Peyer's patch (tissue), 4 donors: ENCODE results near the gene RFX4. TPM values are rescaled to one million over a fixed set of nuclear protein-coding genes. Genes with fewer than 3 reads are reported as not detected.
A peak's percentile ranks its signal among the peaks of the same experiment; 100 is the strongest.

Experiments used
- DNase-seq, 3 donors: peaks; one replicate each; pipeline ENCODE4 v3.0.0-alpha.2; 2017 to 2019
- H3K27ac ChIP-seq, 4 donors: fragments of 200-600 bp; sonication (generic); one replicate each; pipeline ENCODE4 v1.5.1; 2016 to 2019
- H3K27me3 ChIP-seq, 2 donors: fragments of 200-600 bp; sonication (generic); one replicate each; pipeline ENCODE4 v1.5.1; 2019
- H3K36me3 ChIP-seq, 3 donors: fragments of 200-600 bp; sonication (generic); one replicate each; pipeline ENCODE4 v1.5.1; 2016 to 2019
- H3K4me1 ChIP-seq, 4 donors: fragments of 200-600 bp; sonication (generic); one replicate each; pipeline ENCODE4 v1.5.1; 2016 to 2019
- H3K4me3 ChIP-seq, 4 donors: fragments of 200-600 bp; sonication (generic); 1 replicate in 3 of 4; 2 replicates in 1 of 4; pipeline ENCODE4 v1.5.1; 2016 to 2019; ENCODE audit warnings: mild to moderate bottlenecking in 1 of 4
- H3K9me3 ChIP-seq, 4 donors: fragments of 200-600 bp; sonication (generic); one replicate each; pipeline ENCODE4 v1.5.1; 2016 to 2019; ENCODE audit warnings: mild to moderate bottlenecking in 1 of 4
- CTCF ChIP-seq, 6 experiments: fragments of 450-650 bp in 4 of 6; fragments of 200-600 bp in 2 of 6; sonication (generic) in 1 of 6; IDR thresholded peaks; one replicate each; pipeline ENCODE4 v1.5.1; 2017 to 2019; ENCODE audit warnings: antibody characterized with exemption in 6 of 6, mild to moderate bottlenecking in 3 of 6, moderate library complexity in 1 of 6
- POLR2A ChIP-seq, 2 donors: fragments of 450-650 bp; IDR thresholded peaks; one replicate each; pipeline ENCODE4 v1.5.1; 2017; ENCODE audit warnings: antibody characterized with exemption in 2 of 2, mild to moderate bottlenecking in 2 of 2, moderate library complexity in 2 of 2
- total RNA-seq, 4 donors: library from RNA; depleted of rRNA; stranded (reverse); fragments of >200 nt; gene quantifications; one replicate each; pipeline ENCODE4 v1.1.0, GENCODE V29; 2016

Gene RFX4
- total RNA-seq, 4 donors from 2014 or later: not detected

GRCh38 chr12:106582249-106582591 is 584 bp upstream of the RFX4 start:
- H3K4me1 ChIP-seq: peaks cover 0 to 55% (median 1%) of the 10 kb centered on the region in 4 donors
- no peak for DNase-seq
- no peak overlapping the region for H3K27ac ChIP-seq
- H3K36me3 ChIP-seq: no peaks in the 10 kb centered on the region
- TF ChIP-seq CTCF (IDR thresholded peaks at IDR 0.05) (no peak), POLR2A (IDR thresholded peaks at IDR 0.05) (no peak)
- H3K27me3 ChIP-seq: peaks cover 0 to 69% of the 10 kb centered on the region in 2 donors
- no peaks in the 10 kb centered on the region for H3K9me3 ChIP-seq
- H3K4me3 ChIP-seq: peak overlapping the region in 1 of 4 donors; percentile 5

GRCh38 chr12:106583242-106584103 is 669 bp downstream of the RFX4 start:
- TF ChIP-seq POLR2A (IDR thresholded peaks at IDR 0.05) (no peak), CTCF (IDR thresholded peaks at IDR 0.05) (no peak)
- H3K4me3 ChIP-seq: peak overlapping the region in 2 of 4 donors; percentile 36 to 45
- H3K9me3 ChIP-seq: no peaks in the 10 kb centered on the region
- H3K27me3 ChIP-seq: peaks cover 0 to 69% of the 10 kb centered on the region in 2 donors
- H3K36me3 ChIP-seq: no peaks in the 10 kb centered on the region
- H3K27ac ChIP-seq: no peak overlapping the region
- peaks cover 0 to 55% (median 1%) of the 10 kb centered on the region in 4 donors for H3K4me1 ChIP-seq
- no peak for DNase-seq

- peaks cover 0 to 55% (median 1%) of the 10 kb centered on the region in 4 donors for H3K4me1 ChIP-seq
- H3K4me3 ChIP-seq: no peak overlapping the region
- H3K36me3 ChIP-seq: no peaks in the 10 kb centered on the region
- H3K27ac ChIP-seq: no peak overlapping the region
- no peak for DNase-seq
- TF ChIP-seq POLR2A (IDR thresholded peaks at IDR 0.05): no peak
- no peak for TF ChIP-seq CTCF (IDR thresholded peaks at IDR 0.05)
- peaks cover 0 to 63% of the 10 kb centered on the region in 2 donors for H3K27me3 ChIP-seq
- no peaks in the 10 kb centered on the region for H3K9me3 ChIP-seq
Measured at GRCh38 chr12:106584104-106585064, 1.6 kb downstream of the RFX4 start.

GRCh38 chr12:106585105-106585520 is 2.3 kb downstream of the RFX4 start:
- Histone ChIP-seq H3K36me3 (no peaks in the 10 kb centered on the region), H3K4me1 (peaks cover 0 to 55% (median 1%) of the 10 kb centered on the region in 4 donors), H3K27me3 (peaks cover 0 to 58% of the 10 kb centered on the region in 2 donors), H3K9me3 (no peaks in the 10 kb centered on the region), H3K4me3 (no peak overlapping the region), H3K27ac (no peak overlapping the region)
- TF ChIP-seq CTCF (IDR thresholded peaks at IDR 0.05): no peak
- TF ChIP-seq POLR2A (IDR thresholded peaks at IDR 0.05): no peak
- no peak for DNase-seq

GRCh38 chr12:106585521-106586277 is 2.9 kb downstream of the RFX4 start:
- peaks cover 0 to 52% of the 10 kb centered on the region in 2 donors for H3K27me3 ChIP-seq
- H3K9me3 ChIP-seq: no peaks in the 10 kb centered on the region
- TF ChIP-seq CTCF (IDR thresholded peaks at IDR 0.05): no peak
- TF ChIP-seq POLR2A (IDR thresholded peaks at IDR 0.05): no peak
- peaks cover 0 to 54% (median 1%) of the 10 kb centered on the region in 4 donors for H3K4me1 ChIP-seq
- no peak overlapping the region for H3K4me3 ChIP-seq
- no peak for DNase-seq
- H3K27ac ChIP-seq: no peak overlapping the region
- H3K36me3 ChIP-seq: no peaks in the 10 kb centered on the region
